ENCODE data around the gene NEAT1. TPM values are rescaled to one million over a fixed set of nuclear protein-coding genes. Genes with fewer than 3 reads are reported as not detected.

The NEAT1 gene
- total and polyA plus RNA-seq, 11 donors = 17.0 to 760 (median 507) TPM

DNA sequence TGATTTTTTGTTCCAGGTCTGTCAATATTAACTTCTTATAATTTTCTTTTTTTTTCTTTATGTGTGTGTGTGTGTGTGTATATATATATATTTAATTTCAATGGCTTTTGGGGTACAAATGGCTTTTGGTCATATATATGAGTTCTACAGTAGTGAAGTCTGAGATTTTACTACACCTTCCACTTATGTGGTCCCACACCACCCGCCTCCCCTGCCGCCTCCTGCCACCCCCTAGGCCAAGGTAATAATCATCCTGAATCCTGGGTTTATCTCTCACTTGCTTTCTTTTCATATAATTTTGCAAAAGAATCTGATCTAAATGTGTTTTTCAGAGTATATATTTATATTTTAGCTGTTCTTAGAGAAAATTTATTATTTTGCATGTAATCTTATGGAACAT, 11.1 kb downstream of the NEAT1 start:
- ATAC-seq (no peak), DNase-seq (peak in 1 of 5 donors; percentile 5)
- intact Hi-C loops (cut with DNase I) = no loop called here
- peaks cover 0 to 97% (median 88%) of the 10 kb centered on the region in 12 donors for H3K4me1 ChIP-seq
- no peaks in the 10 kb centered on the region for H3K9me3 ChIP-seq
- peaks cover 2 to 94% (median 81%) of the 10 kb centered on the region in 9 donors for H3K36me3 ChIP-seq
- TF ChIP-seq, protein P1, sequence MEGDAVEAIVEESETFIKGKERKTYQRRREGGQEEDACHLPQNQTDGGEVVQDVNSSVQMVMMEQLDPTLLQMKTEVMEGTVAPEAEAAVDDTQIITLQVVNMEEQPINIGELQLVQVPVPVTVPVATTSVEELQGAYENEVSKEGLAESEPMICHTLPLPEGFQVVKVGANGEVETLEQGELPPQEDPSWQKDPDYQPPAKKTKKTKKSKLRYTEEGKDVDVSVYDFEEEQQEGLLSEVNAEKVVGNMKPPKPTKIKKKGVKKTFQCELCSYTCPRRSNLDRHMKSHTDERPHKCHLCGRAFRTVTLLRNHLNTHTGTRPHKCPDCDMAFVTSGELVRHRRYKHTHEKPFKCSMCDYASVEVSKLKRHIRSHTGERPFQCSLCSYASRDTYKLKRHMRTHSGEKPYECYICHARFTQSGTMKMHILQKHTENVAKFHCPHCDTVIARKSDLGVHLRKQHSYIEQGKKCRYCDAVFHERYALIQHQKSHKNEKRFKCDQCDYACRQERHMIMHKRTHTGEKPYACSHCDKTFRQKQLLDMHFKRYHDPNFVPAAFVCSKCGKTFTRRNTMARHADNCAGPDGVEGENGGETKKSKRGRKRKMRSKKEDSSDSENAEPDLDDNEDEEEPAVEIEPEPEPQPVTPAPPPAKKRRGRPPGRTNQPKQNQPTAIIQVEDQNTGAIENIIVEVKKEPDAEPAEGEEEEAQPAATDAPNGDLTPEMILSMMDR (IDR thresholded peaks at IDR 0.05) = no peak
- TF ChIP-seq POLR2A (IDR thresholded peaks at IDR 0.05) = no peak
- no peaks in the 10 kb centered on the region for H3K27me3 ChIP-seq
- peak overlapping the region in 8 of 12 donors; percentile 32 to 99 (median 57) for H3K27ac ChIP-seq
- WGBS, 4 donors = 57 to 81% (median 75%) methylated on average over 2 of the region's 2 CpGs
- H3K4me3 ChIP-seq = peak overlapping the region in 8 of 12 donors; percentile 8 to 93 (median 55)

DNA sequence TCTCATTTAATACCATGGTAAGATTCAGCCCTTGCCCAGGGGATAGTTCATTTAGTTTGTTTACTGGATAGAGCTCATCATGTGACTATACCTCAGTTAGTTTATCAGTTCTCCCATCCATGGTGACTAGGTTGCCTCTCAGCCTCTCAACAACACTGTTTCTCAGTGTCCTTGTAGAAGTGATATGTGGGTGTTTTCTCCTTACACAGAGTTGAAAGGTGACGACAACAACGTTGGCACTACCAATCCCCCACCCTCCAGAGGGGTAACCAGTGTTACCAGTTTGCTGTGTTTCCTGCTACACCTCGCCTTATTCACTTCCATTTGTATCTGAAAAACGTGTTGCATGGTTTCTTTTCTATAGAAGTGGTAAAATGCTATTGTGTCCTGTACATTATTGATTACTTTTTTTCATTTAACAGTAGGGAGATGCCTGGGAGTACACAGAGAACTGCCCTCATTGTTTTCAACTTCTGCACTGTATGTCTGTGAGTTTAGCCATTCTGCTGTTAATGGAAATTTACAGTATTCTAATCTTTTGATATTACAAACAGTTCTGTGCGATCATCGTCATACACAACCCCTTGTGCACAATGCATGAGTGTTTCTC, 11.6 kb downstream of the NEAT1 start:
- ATAC-seq (no peak), DNase-seq (no peak)
- Histone ChIP-seq H3K9me3 (no peaks in the 10 kb centered on the region), H3K4me1 (peaks cover 0 to 97% (median 88%) of the 10 kb centered on the region in 12 donors), H3K36me3 (peaks cover 2 to 94% (median 86%) of the 10 kb centered on the region in 9 donors), H3K27me3 (no peaks in the 10 kb centered on the region), H3K4me3 (peak overlapping the region in 8 of 12 donors; percentile 5 to 93 (median 27)), H3K27ac (peak overlapping the region in 8 of 12 donors; percentile 32 to 80 (median 57))
- no peak for TF ChIP-seq POLR2A (IDR thresholded peaks at IDR 0.05)
- TF ChIP-seq, protein P1 (IDR thresholded peaks at IDR 0.05) = no peak
- WGBS, 4 donors = 35 to 45% (median 39%) methylated on average over 6 of the region's 6 CpGs
- intact Hi-C loops (cut with DNase I) = no loop called here

DNA sequence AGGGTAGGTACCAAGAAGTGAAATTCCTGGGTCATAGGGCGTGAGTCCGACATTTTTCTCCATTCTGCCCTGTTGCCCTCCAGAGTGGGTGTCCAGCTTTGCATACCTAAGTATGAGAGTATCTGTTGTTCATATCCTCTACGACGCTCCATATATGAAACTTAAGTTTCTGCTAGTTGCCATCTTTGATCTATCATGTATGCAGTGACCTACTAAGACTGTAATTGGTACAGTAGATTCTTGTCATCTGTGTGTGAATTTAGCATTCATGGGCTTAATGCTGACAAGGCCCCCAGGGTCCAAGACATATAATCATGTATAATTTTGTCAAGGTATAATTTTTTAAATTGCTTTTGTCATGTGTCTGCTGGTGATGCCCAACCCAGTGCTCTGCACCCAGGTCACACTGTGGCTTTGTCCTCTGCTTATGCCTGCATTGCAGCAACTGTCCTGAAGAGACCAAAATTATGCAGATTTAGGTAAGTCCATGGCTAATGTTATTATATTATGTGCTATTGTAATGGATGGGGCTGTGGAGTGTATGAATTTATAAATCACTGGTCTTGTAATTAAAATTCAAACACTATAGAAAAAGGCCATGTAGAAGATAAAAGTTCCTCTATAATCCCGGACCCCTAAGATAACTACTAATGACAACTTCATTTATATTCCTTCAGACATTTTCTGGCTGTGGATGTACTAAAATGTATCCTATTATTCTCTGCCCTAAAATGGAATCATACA, 12.2 kb downstream of the NEAT1 start:
- DNase-seq (no peak), ATAC-seq (no peak)
- intact Hi-C loops (cut with DNase I) = no loop called here
- WGBS, 4 donors = 62 to 69% (median 65%) methylated on average over 5 of the region's 5 CpGs
- Histone ChIP-seq H3K27ac (peak overlapping the region in 8 of 12 donors; percentile 16 to 80 (median 57)), H3K4me3 (peak overlapping the region in 9 of 12 donors; percentile 4 to 93 (median 23)), H3K27me3 (no peaks in the 10 kb centered on the region), H3K4me1 (peaks cover 0 to 99% (median 89%) of the 10 kb centered on the region in 12 donors), H3K36me3 (peaks cover 2 to 98% (median 93%) of the 10 kb centered on the region in 9 donors), H3K9me3 (no peaks in the 10 kb centered on the region)
- no peak for TF ChIP-seq POLR2A (IDR thresholded peaks at IDR 0.05)

DNA sequence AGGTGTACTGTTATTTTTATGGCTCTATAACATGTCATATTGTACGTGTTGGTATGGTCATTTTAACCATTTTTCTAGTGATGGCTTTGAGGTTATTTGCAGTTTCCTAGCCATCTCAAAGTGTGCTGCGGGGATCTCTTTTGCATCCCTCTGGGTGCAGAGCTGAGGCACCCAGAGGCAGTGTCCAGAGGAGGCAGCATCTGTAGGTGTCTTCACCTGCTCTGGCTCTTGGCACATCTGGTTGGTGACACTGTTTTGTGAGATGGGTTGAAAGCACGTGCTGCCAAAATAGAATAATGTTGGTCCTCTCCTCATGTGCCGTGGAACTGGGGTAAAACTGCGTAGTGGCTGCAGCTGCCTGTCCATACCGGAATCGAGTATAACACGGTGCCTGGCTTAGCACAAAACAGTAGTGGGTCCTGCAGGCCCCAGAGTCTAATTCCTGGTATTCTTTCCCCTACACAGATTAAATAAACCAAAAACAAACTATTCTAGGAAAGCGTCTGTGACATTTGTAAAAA, 12.9 kb downstream of the NEAT1 start:
- Histone ChIP-seq H3K27ac (peak overlapping the region in 8 of 12 donors; percentile 16 to 80 (median 57)), H3K4me1 (peaks cover 0 to 99% (median 89%) of the 10 kb centered on the region in 12 donors), H3K36me3 (peaks cover 2 to 100% (median 96%) of the 10 kb centered on the region in 9 donors), H3K4me3 (peak overlapping the region in 9 of 12 donors; percentile 3 to 93 (median 23)), H3K9me3 (no peaks in the 10 kb centered on the region), H3K27me3 (no peaks in the 10 kb centered on the region)
- TF ChIP-seq, protein P1 (IDR thresholded peaks at IDR 0.05) = no peak
- TF ChIP-seq POLR2A (IDR thresholded peaks at IDR 0.05) = no peak
- 47 to 62% (median 58%) methylated on average over 9 of the region's 9 CpGs for WGBS, 4 donors
- peak in 2 of 5 donors; percentile 6 to 16 for DNase-seq
- ATAC-seq = peak in 1 of 4 donors; percentile 1
- intact Hi-C loops (cut with DNase I) = no loop called here
